Right lobe of liver (tissue), 4 donors: ENCODE measurements around the gene ESPNL.

ENCODE experiments used
- POLR2A ChIP-seq: fragments of 450-650 bp; IDR thresholded peaks from one replicate; pipeline ENCODE4 v1.6.1; 2017; ENCODE audit warnings: antibody characterized with exemption, mild to moderate bottlenecking
- TF ChIP-seq, protein P1 (sequence below), 4 donors: fragments of 200-600 bp in 3 of 4; fragments of 450-650 bp in 1 of 4; IDR thresholded peaks; one replicate each; pipeline versions ENCODE4 v1.5.1 to v1.8.0; 2016 to 2022; ENCODE audit warnings: antibody characterized with exemption in 4 of 4, mild to moderate bottlenecking in 2 of 4
- donor health status: DM: no; HTN: no; CAD: no.
- donor health status: DM: no; HTN: no; CAD: no.
- donor health status: DM: no; HTN: yes; CAD: no.

DNA sequence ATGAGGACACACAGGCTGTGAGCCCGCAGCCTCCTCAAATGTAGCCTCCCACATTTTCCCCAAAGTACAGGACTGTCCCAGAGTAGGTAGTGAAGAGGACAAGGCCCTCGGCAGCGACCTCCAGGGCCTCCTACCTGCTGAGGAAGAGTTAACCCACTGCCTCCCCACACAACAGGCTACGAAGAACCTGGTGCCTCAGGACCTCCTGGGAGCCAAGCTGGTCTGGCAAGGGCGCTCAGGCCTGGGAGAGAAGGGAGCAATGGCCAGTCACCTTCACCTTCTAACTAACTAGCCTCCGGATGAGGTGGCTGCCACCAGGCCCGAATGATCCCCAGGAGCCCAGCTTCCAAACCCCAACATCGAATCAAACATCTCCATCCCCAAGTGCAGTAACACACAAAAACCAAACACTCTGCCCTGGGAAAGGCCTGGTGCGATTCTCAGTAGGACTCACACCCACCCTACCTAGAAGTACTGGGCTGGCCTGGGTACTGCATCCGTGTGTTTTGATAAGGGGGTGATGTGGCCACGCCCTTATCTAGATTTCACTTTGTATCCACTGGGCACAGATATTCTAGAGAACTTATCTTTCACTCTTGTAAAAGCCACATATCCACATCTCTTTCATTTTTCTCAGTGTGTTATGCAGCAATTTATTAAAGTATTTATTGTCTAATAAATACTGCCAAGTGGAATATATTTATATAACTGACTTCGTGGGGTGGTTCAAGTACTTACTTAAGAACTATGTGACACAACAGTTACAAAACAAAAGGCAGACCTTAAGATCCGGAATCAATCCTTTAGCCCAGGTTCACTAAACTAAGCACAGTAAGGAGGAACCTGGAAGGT lies 68.3 kb downstream of the ESPNL start:
- TF ChIP-seq, protein P1, sequence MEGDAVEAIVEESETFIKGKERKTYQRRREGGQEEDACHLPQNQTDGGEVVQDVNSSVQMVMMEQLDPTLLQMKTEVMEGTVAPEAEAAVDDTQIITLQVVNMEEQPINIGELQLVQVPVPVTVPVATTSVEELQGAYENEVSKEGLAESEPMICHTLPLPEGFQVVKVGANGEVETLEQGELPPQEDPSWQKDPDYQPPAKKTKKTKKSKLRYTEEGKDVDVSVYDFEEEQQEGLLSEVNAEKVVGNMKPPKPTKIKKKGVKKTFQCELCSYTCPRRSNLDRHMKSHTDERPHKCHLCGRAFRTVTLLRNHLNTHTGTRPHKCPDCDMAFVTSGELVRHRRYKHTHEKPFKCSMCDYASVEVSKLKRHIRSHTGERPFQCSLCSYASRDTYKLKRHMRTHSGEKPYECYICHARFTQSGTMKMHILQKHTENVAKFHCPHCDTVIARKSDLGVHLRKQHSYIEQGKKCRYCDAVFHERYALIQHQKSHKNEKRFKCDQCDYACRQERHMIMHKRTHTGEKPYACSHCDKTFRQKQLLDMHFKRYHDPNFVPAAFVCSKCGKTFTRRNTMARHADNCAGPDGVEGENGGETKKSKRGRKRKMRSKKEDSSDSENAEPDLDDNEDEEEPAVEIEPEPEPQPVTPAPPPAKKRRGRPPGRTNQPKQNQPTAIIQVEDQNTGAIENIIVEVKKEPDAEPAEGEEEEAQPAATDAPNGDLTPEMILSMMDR (IDR thresholded peaks at IDR 0.05) = no peak
- TF ChIP-seq POLR2A = no peak
